ENCODE data around the gene KDM8.

The KDM8 gene

GRCh38 chr16:27165576-27165975 is 37.8 kb upstream of the KDM8 start:
- ChIA-PET CTCF (interaction anchor here (4.1 to 4.9 kb wide), 2 partner anchors 10 to 13 kb away, joined by 29 to 31 read pairs; no protein-coding TSS in a partner anchor), POLR2A (no interaction called here)
- no peak overlapping the region for H3K4me3 ChIP-seq (ENCODE audit: low read depth, low read length)
- TF ChIP-seq ZBTB49 (tag by site-specific recombination; IDR thresholded peaks at IDR 0.05; ENCODE audit: low read depth) (no peak), ZNF76 (tag by site-specific recombination; IDR thresholded peaks at IDR 0.05; ENCODE audit: borderline replicate concordance, low read depth) (no peak), MZF1 (tag by site-specific recombination; IDR thresholded peaks at IDR 0.05; ENCODE audit: borderline replicate concordance) (no peak), ZNF677 (tag by site-specific recombination; IDR thresholded peaks at IDR 0.05) (no peak), KLF9 (tag by site-specific recombination; IDR thresholded peaks at IDR 0.05; ENCODE audit: low read depth) (no peak), ZNF658 (tag by site-specific recombination; IDR thresholded peaks at IDR 0.05) (no peak), ZBTB20 (tag by site-specific recombination; IDR thresholded peaks at IDR 0.05) (no peak), ZNF830 (tag by site-specific recombination; IDR thresholded peaks at IDR 0.05; ENCODE audit: low read depth) (no peak), ZNF561 (tag by site-specific recombination; IDR thresholded peaks at IDR 0.05; ENCODE audit: borderline replicate concordance) (no peak), ZNF280D (tag by site-specific recombination; IDR thresholded peaks at IDR 0.05) (no peak), ZNF449 (tag by site-specific recombination; IDR thresholded peaks at IDR 0.05) (no peak), ZNF10 (tag by site-specific recombination; IDR thresholded peaks at IDR 0.05) (no peak), ZSCAN16 (tag by site-specific recombination; IDR thresholded peaks at IDR 0.05) (no peak), ZNF426 (tag by site-specific recombination; IDR thresholded peaks at IDR 0.05) (no peak), PRDM10 (tag by site-specific recombination; IDR thresholded peaks at IDR 0.05) (no peak), HOXD13 (CRISPR knock-in tag; IDR thresholded peaks at IDR 0.05; ENCODE audit: borderline replicate concordance) (no peak)
- no peak overlapping the region for H3K27ac ChIP-seq (ENCODE audit: extremely low read depth, low read depth, low read length)
- H3K9me3 ChIP-seq (ENCODE audit: control insufficient read depth, insufficient read depth, low read depth, low read length), result no peaks in the 10 kb centered on the region
- H3K4me1 ChIP-seq (ENCODE audit: control insufficient read depth, insufficient read depth, low read length), result no peaks in the 10 kb centered on the region
- no peaks in the 10 kb centered on the region for H3K36me3 ChIP-seq (ENCODE audit: control insufficient read depth in 2 of 2, insufficient read depth in 1 of 2, low read length in 2 of 2)
